Measurements from ENCODE around the gene ZC3H6.
"Not testable (repeated sequence)": the region's sequence is repeated elsewhere in the genome, so short reads cannot be mapped to it uniquely, and the experiment has no call there.

ZC3H6 gene

DNA sequence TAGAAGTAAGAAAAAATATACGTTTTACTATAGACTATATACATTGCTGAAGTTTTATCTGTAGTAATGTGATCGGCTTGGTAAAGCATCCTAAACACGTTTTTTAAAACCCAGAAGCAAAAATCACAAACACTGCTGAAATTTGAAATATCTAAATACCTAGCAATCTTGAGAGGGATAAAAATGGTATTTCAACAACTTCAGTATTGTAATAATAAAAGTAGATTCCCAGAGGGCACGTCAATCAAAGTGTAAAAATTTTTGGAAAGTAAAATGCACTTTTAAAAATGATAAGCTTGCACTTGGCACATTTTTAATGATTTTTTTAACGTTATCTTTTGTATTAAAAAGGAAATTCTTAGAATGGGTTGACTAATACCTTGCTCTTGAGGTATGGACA, 1.6 kb downstream of the ZC3H6 start:
- DNase-seq: no peak

DNA sequence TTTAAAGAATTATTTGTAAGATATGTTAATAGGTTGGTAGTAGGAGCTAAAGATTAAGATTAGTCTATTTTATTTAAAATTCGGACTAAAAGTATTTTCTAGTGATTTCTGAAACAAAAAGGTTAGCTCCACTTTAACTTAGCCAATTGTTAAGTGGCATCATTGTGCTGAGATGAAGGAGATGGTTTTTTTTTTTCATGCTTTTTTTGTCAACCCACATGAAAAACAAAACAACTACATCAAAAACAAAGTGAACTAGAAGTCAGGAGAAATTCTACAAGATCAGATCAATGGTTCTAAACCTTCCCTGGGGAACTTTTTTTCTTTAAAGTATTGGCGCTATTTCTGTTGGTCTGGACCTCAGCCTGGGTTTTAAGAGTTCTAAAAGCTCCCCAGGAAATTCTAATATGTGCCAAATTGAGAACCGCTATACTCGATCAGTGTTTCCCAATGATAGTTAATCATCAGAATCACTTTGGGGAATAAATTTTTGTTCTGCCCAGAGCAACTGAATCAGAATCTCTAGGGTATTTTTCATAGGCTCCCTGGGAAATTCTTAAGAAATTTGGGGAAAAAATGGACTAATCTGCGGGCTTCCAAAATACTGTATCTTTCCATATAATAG, 2.3 kb downstream of the ZC3H6 start:
- DNase-seq: no peak

DNA sequence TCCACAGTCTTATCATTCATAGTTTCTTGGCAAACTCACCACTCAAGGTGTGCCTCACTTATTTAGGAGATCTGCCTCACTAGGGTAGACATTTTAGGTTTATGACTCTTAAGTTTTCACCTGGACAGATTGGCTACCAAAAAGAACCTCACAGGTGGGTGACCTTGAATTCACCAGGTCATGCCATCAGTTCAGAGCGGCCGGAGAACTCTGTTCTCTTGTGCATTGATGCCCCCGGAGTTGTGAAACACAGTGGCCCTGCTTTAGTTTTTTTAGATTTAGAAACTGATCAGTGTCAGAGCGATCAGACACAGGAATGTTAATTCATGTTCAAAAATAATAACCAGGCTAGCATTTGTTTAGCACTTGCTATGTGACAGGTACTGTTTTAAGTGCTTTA, 6.7 kb downstream of the ZC3H6 start:
- DNase-seq: not testable (repeated sequence)

DNA sequence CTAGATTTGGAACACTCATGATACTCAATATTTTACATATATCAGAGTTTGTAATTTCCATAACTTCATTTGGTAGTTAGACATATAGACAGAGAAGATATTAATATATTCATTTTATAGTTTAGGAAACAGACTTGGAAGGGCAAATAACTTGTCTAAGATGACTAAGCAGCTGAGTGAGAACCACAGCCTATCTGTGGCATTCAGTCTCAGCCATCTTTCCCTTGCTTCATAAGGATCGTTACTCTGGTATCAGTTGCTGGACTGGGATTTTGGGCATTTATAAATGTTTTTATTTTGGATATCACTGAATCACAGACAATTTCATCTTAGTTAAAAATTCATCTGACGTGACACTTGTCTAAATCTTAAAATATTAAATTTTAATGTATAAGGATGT, 8.1 kb downstream of the ZC3H6 start:
- not testable (repeated sequence) for DNase-seq

DNA sequence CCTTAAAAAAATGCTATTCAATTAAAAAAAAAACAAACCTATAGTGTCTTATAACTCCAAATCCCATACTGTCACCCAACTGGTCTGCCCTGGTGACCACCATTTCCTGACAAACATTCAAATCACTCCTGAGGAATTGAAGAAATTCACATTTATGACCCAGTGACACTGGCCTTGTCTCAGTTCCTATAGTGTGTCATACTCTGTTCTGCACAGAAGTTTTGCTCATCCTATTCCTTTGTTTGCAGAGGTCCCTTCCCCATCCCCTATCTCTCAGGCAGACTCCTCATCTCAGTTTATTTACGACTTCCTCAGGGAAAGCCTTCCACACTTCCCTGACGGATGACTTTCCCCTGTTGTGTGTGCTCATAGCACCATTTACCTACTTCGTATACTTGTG, 14.7 kb downstream of the ZC3H6 start:
- no peak for DNase-seq

DNA sequence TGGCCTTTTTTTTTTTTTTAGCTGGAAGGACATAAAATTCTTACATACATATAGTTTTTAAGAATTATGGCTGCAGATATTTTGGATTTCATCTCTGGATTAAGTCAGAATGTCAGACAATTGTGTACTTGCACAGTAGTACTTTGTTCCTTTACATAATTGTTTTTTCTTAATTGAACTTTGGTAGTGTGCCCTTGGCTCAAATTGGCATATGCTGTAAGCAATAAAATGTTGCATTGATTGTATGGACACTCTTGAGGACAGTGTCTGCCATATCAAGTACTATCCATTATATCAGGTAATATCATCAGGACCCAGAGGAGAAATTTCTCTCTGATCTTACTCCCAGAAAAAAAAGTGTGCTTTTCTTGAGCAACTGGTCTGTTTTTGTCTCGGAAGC, 15.3 kb downstream of the ZC3H6 start:
- no peak for DNase-seq

DNA sequence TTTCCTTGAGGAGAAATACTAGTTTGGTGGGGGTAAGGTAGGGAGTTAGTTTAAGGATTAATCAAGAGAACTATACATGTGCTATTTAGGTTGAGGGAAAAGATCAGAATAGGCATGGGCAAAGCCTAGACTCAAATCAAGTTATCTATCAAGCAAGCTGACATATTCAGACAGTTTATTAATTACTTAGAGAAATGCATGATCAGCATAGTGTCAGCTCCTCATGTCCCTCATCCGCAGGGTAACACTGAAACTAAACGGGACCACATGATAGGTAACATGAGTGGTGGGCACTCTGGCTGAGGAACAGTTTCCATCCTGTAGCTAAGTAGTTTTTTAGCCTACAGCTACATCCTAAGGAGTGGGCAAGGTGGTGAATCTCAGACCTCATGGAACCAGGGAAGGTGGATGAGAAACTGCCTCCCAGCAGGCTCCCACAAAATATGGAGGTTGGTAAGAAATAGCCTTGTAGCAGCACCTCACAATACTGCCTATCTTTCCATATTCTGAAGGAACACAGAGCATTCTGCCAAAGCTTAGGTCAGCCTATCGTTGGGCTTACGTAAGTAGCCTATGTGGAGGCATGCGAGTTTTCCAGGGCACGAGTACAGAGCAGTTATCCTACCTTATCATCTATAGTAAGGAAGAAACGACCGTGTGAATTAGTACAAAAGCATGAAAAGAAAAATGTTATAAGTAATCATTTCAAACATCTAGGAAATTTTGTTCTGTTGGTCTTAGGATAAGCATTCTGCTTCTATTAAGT, 18.4 kb downstream of the ZC3H6 start:
- DNase-seq: no peak

DNA sequence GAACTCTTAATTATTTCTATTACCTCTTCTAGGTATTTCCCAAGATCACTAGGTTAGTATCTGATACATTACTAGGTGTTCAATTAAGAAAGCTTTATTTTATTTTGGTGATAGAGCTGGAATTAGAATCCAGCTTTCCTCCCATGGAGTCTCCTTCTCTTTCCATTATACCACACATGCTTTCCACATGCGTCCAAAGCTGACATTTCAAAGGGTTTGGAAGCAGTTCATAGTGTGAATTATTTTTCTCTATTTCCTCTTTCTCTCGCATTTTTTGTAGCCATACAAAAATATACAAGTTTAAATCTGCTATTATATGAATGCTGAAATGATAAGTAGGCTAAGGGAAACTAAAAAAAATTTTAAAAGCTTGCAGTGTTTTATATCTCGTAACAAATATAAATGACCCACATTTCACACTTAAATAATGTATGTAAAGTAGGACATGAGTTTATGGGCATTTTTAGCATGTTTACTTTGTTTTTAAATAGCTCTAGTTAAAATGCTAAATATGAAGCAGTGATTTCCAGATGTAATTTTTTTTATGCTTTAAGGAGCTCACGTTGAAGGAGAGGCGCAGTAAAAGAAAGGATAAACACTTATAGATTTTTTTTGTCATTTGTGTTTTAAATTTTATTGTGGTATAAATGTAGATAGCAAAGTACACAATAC, 20.1 kb downstream of the ZC3H6 start:
- no peak for DNase-seq

DNA sequence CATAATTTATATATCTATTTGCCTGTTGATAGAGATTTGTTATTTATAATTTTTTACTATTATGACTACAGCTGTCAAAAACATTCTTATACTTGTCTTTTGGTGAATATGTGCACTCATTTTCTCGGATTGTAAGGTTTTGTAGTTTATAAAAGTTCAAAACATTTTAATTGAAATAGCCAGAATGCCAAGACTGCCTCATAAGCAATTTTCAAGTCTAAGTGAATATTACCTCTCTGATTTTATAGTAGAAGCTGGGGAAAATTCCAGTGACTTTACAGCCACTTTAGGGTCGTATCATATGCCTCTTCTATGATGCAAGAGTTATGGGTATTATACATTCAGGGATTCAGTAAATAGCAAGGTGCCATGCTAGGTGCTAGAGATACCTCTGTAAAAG, 21.0 kb downstream of the ZC3H6 start:
- DNase-seq: no peak

DNA sequence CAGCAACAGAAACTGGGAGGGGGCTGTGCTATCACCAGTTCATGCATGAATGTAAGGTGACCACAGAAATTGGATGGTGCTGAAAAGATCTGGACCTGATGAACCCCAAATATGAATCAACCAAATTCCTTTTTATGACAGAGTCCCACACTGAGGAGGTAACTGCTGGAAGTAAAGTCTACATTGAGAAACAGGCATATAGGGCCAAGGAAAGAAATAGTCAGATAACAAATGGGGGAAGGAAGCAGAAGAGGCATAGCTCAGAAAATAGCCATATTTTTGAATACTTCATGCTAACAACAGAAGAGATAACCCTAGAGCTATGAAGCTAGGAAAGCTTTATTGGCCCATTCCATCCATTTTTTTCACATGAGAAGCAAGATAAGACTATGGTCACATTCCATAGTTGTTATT, 25.8 kb downstream of the ZC3H6 start:
- no peak for DNase-seq

DNA sequence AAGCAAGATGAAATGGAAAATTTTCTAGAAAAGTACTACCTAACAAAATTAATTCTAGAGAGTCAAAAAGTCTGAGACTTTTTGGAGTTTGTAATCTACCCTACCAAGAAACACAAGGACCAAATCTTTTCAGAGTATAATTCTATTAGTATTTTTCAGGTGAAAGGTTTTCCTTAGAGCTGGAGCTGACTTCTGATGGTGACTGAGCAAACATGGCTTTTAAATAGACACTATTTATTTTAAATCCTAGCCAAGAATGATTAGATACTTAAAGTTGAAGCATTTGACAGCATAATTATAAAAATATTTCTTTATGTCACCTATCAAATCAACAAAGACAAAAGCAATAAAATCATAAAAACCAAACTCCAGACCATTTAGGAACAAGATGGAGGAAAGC, 26.6 kb downstream of the ZC3H6 start:
- no peak for DNase-seq

DNA sequence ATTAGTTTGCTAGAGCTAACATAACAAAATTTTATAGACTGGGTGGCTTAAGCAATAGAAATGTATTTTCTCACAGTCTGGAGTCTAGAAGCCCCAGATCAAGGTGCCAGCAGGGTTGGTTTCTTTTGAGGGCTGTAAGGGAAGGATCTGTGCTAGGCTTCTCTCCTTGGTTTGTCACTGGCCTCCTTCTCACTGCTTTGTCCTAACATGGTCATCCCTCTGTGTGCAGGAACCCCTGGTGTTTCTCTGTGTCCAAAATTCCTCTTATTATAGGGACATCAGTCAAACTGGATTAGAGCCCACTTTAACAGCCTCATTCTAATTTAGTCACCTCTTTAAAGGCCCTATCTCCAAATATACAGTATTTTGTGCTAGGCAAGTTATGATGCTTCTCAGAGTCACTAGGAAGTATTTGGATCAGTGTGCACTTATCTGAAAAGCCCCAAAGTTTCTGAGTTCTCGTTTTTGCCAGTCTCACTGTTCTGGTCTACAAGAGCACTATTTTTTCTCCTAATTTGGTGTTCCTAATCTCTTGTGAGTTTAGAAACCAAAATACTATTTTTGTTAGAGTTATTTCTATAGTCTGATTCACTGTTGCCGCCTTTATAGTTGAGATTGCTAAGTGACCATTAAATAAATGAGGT, 29.0 kb downstream of the ZC3H6 start:
- no peak for DNase-seq

DNA sequence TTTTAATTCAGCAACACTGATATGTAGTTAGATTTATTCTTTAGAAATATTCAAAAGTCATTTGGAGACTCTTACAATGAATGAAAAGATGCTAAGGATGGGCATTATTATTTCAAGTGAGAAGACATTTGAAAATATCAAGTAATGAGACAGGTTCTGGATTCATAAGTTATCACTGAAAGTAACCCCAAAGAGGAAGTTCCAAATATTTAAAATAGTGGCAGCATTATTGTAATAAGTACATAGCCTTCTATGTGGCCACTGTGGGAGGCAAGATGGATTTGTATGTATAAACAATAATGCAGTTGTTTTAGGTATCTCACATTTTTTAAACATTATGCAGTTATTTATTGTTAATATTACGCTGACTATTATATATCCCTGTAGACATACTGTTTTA, 29.7 kb downstream of the ZC3H6 start:
- DNase-seq: no peak

DNA sequence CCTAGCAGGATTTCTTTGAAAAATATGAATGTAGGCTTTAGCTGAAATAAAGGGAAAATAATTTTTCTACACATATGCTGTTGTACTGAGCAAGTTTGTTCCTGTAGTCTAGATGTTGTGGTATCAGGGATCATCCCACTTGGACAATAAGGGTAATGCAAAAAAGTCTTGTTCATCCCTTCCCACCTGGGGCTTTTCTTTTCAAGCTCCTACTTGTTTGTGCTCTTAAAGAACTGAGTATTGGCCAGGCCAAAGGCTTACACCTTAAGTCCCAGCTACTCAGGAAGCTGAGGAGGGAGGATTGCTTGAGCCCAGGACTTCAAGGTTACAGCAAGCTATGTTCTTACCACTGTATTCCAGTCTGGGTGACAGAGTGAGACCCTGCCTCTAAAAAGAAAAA, 35.5 kb downstream of the ZC3H6 start:
- no peak for DNase-seq

DNA sequence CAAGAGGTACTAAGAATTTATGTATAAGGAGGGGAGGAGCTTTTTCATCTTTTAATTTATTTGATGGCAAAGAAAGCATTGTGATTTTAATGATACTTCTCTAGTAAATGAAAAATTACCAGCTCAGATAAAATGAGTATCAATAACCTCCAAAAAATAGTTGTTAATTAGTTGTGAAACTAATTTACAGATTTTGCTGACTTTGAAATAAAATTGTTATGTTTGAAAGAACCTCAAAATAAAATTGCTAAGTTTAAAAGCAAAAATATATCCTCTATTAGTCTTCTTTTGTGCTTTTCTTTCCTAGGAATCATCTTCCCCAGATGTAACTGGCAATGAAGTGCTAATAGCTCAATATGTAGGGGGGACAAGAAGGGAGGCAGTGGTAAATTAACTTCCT, 36.5 kb downstream of the ZC3H6 start:
- no peak for DNase-seq

DNA sequence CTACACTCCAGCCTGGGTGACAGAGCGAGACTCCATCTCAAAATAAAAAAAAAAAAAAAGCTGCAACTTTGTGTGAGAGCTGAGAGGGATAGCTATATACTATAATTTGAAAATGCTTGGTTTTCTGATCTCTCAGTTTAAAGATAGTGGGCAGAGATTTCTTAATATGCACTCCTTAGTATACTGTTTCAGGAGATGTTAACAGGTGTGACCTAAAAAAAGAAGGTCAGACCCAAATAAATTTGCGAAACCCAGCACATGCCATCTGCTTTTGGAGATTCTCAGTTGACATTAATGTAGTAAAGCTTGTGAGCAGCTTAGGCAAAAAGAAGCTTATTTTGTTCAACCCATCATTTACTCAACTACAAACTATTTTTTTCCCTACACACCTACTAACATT, 37.4 kb downstream of the ZC3H6 start:
- DNase-seq: no peak

DNA sequence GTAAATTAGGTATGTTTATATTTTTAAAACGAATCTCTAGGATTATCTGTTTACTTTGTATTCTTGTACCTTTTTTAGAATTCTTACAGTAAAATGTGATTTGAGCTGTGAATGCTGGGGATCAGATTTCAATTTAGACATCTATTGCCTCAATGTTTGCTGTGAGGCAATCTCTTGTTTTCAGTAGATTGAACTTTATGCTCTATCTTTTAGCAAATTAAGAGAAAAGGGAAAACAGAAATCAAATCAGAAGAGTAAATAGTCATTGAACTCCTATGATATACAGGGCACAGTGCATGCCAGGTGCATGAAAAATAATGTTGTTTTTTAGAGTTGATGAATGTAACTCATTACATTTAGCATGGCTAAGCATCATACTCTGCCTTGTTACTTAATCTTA, 39.5 kb downstream of the ZC3H6 start:
- no peak for DNase-seq

DNA sequence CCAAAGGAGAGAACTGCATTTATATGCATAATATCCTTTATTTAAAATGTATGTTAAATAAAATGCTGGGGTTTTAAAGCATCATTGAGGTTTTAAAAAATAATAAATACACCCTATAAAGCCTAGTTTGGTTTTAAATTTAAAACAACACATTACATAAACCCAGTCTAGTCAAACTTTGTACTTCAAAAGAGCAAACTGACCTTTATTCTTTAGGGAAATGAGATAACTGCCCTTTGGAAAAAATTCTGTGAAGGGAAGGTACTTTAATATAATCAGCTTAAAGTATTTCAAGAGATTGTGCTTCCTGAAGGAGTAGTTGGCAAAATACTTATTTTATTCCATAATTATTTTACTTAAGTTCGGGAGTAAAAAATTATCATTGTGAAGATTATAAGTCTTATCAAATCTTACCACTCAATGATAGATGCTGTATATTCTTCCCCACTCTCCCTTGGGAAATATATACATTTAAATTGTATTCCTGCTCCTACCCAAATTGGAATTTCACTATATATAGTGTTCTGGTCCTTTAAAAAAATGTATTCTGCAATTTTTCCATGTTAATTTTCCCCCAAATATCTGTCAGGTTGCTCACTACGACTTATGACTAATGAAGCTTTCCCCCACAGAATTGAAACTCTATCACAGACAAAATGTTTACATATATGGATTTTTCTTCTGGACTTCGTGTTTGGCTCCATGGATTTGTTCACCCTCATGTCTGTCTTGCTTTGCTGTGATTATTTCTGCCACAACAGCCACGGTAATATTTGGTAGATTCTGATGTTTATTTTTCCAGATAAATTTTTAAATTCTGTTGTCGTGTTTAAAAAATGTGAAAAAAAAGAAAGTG, 42.1 kb downstream of the ZC3H6 start:
- no peak for DNase-seq

DNA sequence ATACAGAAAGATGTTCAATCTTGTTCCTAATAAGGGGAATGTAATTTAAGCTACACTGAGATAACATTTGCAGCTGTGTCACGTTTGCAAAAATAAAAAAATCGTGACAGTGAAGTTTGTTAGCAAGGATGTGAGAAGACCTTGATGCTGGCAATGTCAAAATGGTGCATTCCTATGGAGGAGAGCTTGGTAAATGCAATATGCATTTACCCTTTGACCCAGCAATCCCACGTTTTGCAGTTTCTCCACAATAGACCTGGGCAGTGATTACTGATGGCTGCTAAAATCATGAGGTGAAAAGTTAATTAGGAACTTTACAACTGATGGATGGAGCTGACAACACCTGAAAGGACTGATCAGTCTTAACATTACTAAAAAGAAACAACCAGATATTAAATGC, 43.1 kb downstream of the ZC3H6 start:
- DNase-seq: no peak

DNA sequence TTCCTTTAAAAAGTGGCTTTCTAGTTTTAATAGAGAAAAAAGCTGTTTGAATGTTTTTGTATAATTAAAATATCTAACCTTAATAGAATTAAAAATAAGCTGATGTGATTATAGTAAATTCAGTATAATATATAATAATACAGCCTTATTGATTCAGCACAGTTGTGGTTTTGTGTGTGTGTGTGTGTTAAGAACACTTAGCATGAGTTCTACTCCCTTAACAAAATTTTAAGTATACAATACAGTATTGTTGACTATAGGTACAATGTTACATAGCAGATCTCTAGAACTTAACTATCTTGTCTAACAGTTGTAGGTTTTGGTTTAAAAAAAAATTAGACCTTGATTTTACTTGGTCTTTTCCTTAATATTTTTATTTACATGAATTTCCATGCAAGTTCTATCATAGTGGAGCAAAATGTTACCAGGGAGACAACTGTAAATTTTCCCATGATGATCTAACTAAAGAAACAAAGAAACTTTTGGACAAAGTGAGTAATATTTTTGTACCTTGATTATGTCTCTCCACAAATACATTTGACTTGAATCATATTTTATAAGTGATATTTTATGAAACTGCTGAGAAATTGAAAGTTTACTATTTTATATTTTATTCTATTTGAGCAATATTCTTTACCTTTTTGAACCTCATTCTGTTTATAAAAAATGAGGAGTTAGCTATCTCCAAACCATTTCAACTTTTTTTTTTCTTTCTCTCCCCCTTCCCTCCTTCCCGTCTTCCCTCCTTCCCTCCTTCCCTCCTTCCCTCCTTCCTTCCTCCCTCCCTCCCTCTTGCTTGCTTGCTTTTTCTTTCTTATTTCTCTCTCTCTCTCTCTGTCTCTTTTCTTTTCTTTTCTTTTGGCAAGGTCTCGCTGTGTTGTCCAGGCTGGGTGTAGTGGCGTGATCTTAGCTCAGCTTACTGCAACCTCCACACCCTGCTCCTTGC, 46.3 kb downstream of the ZC3H6 start:
- no peak for DNase-seq

DNA sequence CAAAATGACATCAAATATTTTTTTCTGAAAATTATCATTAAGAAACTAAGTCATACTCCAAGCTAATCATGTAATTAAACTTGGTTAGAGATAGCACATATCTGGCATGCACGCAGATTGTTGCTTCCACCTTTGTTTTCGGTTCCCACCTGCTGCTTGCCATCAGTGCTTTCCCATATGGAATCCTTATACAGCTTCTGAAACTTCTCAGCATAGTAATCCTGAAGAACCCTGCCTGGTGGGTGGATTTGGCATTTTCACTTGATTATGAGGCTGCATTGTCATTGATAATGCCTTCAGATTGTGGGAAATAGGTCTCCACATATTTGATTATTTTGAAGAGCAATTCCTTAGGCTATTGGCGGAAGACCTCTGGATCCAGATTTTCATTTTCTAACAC, 47.5 kb downstream of the ZC3H6 start:
- no peak for DNase-seq

Measured in NCI-H748 treated with DMSO at 0.1 percent for 48 hours (cell line).